CD4-positive, alpha-beta T cell treated with Interleukin-10 for 1 hour (primary cell): Measurements from ENCODE around the gene SF3B2.
"Not testable (repeated sequence)": the region's sequence is repeated elsewhere in the genome, so short reads cannot be mapped to it uniquely, and the experiment has no call there.

ENCODE experiments used
- DNase-seq: peaks from one replicate; pipeline ENCODE4 v3.0.0-alpha.2; 2020

SF3B2 gene

DNA sequence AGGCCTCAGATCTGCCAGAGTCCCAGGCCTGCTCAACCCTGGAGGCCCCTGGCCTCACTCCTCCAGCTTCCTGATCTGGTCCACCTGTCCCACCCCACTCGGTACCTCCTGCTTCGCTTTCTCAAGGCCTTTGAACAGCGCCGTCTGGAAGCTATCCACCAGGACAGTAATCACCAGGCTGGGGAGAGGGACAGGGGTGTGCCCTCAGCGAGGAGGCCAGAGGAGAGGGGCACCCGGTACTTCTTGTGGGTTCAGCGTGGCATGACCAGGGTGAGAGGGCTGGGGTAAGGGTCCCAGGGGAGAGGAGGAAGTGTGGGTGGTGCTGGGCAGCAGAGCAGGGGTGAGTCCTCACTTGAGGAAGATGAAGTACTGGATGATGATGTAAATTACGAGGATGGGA lies 32.0 kb upstream of the SF3B2 start:
- DNase-seq: no peak

DNA sequence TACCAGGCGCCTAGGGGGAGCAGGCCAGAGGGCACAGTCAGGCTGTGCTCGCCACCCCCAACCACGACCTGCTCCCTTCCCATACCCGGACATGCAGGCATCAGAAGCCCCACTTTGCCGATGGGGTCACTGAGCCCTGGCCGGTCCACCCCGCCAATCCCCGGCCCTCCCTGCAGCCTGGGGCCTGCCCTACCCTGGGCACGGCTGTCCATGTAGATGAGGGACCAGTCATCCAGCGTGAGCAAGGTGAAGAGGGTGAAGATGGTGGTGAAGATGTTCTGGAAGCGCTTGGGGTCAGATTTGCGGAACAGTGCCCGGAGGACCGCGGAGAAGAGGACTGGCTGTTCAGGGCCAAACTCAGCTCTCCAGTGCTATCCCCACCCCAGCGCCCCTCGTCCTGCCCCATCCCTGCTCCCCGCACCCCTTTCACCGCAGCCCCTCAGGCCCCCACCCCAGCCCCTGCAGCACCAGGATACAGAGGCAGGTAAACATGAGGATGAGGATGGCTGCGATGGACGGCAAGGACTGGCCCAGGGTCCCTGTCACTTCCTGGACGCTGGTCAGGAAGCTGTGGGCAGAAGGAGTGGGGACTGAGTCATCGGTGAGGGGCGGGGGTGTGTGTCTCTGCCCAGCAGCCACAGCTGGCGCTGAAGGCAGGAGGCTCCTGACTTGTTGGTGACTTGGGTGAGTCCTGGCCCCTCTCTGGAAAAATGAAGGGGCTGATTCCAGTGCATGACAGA lies 31.4 kb upstream of the SF3B2 start:
- DNase-seq: no peak

DNA sequence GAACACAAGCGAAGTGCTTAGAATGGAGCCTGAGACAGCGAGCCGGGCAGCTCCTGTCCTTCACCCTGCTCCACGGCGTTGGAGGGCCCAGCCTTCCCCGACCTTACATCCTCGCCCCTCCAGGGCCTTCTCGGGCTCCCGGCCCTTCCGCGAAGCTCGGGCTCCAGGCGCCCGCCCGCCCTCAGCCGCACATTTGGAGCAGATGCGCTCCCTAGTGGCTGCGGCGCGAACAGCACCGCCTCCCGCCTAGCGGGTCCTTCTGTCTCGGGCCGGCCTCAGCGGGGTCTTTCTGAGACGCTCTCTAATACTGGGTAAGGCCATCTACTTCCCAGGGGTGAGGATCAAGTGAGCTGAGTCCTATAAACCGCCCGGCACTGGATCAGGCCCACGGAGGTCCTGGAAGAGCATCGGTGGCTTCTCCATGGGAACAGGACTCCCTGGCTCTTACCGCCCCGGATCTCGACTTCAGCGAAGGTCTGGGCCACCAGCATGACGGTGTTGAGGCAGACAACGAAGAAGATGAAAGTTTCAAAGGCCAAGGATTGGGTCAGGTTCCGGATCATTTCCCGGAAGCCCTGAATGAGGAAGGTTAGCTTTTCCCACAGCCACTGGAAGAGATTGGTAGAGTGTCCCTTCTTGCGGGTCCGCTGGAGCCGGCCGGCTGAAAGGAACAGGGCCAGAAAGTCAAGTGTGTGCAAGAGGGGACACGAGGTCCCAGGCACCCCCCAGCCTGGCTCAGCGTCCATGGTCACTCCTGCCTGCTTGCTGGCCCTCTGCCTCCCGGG lies 29.6 kb upstream of the SF3B2 start:
- peak; percentile 76 for DNase-seq

DNA sequence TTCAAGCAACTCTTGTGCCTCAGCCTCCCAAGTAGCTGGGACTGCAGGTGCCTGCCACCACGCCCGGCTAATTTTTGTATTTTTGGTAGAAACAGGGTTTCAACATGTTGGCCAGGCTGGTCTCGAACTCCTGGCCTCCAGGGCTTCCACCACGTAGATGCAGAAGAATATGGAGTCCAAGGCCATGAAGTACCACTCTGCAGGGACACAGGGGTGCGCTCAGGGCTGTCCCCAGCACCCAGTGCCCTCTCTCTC lies 29.1 kb upstream of the SF3B2 start:
- not testable (repeated sequence) for DNase-seq

DNA sequence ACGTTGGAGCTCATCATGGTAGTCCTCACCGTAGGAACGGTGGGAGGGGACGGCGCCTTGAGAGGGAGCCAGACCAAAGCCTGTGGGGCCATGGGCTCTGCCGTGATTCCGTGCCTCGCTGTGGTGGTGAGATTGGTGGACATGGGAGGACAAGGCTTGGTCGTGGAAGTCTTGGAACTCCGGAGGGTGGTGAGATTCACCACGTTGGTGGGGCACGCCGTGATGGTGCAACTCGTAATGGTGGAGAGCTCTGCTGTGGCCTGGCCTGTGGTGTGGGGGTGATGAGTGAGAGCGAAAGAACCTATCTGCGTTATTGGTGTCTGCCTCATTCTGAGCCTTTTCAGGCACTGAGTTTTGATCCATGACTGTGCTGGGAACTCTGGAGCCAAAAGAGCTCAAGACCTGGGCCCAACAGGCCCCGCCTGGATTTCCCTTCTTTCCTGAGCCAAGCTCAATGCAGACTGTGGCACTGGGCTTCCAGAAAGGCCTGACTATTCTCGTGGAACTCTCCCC lies 26.1 kb upstream of the SF3B2 start, which contains the start of gene CATSPER1:
TSS of gene CATSPER1 (minus strand) at position 463 of the 513 bp plus-strand sequence. CDS start at position 363, 100 bp downstream.
- no peak for DNase-seq

DNA sequence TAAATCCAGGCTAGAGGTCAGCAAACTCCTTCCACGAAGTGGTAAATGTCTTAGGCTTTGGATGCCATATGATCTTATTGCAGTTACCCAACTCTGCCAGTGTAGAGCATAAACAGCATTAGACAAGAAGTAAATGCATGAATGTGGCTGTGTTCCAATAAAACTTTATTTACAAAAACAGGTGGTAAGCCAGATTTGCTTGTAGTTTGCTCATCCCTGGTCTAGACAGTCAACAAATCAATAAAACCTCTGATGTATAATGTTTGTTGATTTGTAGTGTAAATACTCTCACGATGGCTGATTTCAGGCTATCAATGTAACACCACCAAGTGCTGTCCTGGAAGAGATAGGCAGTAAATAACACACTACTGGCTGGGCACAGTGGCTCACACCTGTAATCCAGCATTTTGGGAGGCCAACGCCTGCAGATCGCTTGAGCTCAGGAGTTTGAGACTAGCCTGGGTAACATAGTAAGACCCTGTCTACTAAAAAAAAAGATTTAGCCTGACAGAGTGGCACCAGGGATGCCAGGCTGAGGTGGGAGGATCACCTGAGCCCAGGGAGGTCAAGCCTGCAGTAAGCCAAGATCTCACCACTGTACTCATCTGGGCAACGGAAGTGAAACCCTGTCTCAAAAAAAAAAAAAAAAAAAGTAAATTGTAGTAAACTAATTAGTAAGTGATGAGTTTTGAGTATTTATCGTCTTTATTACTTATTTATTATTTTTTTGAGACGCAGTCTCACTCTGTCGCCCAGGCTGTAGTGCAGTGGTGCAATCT lies 19.0 kb upstream of the SF3B2 start:
- no peak for DNase-seq

DNA sequence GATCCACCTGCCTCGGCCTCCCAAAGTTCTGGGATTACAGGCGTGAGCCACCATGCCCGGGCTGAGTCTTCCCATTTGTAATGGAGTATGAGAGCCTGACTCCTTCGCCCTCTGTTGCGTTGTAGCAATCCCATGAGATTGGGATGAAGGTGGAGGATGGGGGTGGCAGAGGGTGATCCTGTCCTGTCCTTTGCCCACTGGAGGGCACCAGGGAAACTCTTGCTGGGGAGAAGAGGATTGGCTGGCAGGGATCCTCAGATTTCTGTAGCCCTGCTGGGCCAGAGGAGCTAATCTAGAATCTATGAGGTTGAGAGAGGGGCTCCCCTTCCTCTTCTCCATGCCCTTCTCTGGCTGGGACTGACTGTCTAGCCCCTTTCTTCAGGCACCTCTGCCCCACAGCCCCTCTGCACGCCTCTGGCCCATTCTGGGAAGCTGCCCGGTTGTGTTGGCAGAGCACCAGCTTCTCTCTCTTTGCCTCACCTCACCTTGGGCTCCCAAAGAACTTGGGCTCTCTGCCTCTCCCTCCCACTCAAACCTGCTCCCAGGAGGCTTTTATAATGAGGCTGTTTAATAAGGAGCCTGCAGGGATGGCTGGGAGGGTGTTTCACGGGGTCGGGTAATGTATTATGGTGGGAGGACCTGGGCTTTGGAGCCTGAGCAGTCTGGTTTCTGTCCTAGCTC lies 16.4 kb upstream of the SF3B2 start:
- DNase-seq: no peak

DNA sequence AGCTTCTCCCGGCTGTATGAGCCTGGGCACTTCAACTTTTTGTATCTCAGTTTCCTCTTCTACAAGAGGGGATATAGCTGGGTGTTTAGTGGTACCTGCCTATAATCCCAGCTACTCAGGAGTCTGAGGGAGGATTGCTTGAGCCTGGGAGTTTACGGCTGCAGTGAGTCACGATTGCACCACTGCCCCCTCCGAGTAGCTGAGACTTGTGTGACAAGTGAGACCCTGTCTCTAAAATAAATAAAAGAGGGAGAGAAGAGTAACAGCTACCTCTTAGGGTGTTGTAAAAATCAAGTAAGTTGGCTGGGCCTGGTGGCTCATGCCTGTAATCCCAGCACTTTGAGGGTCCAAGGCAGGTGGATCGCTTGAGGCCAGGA lies 15.8 kb upstream of the SF3B2 start:
- no peak for DNase-seq

DNA sequence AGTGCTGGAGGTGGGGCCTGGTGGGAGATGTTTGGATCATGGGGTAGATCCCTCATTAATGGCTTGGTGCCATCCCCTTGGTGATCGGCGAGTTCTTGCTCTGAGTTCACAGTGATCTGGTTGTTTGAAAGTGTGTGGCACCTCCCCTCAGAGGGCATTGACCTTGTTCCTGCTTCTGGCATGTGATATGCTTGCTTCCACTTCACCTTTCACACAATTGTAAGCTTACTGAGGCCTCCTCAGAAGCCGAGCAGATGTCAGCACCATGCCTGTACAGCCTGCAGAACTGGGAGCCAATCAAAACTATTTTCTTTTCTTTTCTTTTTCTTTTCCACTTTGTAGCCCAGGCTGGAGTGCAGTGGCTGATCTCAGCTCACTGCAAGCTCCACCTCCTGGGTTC lies 14.8 kb upstream of the SF3B2 start:
- no peak for DNase-seq

DNA sequence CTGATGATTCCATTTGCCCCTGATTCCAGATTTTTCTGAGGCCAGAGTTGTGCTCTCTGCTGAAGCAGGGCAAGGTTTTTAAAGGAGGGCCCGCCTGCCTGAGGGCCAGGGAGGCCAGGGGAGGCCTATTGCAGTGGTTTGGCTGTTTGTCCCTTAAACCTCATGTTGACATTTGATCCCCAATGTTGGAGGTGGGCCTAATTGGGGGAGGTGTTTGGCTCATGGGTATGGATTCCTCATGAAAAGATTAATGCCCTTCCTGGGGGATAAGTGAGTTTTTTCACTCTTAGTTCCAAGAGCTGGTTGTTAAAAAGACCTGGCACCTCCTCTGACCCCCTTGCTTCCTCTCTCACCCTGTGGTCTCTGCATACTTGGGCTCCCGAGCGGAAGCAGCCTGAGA lies 12.4 kb upstream of the SF3B2 start:
- no peak for DNase-seq

DNA sequence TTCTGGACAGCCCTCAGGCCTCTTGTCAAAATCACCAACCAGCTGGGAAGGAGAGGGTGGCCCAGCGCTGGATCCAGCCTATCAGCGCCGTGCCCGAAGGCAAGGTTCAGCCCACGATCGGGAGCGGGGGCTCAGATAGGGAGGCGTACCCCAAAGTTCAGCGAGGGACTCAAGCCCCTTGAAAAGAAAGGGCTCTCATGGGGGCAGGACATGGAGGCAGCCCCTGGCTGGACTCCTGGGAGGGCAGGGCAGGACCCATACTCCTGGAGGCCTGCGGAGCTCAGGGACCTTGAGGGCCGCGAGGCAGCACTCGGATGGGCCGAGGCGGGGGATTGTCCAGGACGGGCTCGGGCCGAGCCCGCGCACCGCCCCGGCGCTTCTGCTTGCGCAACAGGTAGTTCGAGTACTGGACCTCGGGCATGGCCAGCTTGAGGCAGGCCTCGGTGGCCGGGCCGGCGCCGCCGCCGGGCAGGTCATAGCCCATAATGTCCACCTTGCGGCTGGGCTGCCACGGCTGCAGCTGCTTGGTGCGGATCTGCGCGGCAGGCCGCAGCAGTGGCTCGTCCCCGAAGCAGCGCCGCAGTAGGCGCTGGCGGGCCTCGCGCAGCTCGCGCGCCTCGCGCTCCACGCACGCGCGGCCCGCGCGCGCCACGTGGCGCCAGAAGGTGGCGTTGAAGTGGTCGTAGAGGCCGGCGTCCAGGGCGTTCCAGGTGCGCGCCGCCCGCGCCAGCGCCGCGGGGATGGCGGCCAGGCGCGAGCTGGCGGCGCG lies 9.8 kb upstream of the SF3B2 start:
- DNase-seq: no peak

DNA sequence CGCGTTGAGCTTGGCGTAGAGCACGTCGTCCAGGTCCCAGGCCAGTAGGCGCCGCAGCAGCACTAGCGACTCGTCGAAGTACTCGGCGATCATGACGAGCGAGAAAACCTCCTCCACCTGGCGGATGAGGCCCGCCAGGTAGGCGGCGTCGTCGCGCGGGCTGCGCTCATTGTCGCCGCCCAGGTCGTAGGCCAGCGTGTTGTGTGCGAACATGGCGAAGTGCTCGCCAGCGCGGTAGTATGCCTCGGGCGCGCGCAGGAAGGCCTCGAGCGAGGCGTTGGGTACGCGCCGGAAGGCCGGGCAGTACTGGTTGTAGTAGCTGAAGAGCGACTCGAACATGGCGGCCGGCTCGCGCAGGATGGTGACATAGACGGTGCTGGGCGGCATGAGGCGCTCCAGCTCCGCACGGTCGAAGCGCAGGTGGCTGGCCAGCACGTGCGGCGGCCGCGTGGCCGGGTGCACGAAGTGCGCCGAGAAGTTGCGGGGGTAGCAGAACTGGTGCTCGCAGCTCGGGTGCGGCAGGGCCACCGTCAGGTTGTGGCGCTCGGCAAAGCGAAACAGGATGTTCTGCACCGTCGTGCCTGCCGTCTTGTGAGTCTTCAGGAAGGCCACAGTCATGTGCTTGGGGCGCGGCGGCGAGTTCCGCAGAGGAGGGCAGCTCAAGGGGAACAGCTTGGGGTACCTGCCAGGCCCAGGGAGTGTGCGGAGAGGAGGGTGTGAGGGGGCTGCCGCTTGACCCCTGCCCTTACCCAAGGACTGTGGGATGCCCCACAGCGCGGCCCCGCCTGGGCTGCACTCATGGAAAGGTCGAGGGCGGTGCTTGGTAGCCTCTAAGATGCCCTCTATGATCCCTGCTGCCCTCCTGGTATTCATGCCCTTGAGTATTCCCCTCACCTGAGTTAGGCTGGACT lies 8.9 kb upstream of the SF3B2 start:
- no peak for DNase-seq

DNA sequence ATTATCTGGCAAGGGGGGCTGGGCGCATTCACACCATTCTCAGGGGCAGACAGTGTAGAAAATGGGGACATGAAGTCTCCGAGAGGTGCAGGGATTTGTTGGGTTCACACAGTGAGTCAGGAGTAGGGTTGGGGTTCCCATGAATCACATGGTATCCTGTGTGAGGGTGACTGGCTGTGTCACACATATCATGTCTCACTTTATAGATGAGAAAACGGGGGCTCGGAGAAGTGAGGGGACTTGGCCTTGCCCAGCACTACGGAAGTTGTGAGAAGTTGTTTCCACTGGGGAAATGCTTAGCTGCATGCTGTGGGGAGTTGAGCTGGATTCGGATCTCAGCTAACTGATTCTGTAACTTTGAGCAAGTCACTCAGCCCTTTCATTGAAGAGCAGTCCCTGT lies 7.4 kb upstream of the SF3B2 start:
- DNase-seq: peak; percentile 40

DNA sequence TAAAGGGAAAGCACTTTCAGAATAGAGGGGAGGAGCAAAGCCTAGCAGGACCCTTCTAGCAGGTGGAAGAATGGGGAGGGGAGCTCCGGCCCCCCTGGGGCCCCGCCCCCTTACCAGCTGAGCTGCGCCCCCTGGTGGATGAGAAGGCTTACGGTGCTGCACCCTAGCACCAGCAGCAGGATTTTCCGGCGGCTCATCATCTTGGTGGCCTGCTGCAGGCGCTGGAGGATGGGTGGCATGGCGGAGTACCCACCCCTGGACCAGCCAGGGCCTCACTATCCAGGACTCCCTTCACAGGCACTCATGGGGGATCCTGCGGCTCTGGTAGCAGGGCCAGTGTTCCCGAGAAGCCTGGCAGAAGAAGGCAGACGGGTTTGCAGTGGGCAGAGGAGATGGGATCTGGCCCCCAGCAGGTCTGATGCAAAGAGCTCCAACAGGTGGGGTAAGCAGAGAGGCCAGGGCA lies 7.0 kb upstream of the SF3B2 start:
- DNase-seq: peak; percentile 88

DNA sequence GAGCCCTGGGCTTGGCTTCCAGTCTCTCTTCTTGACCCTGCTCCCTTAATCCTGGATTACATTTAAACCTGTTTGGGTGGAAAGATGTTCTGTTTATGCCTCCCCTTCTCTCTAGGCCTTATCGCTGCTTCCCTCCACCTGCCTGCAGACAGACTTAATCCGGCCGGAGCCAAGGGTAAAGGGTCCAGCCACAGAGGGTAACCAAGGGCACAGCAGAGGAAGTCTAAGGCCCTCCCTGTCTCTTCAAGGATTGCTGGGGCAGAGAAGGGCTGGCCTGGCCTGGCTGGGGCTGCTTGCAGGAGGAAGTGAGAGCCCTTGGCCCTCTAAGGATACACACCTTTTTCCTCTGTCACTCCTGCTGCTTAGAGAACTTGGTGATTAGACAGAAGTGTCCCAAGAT lies 5.3 kb upstream of the SF3B2 start:
- DNase-seq: no peak

DNA sequence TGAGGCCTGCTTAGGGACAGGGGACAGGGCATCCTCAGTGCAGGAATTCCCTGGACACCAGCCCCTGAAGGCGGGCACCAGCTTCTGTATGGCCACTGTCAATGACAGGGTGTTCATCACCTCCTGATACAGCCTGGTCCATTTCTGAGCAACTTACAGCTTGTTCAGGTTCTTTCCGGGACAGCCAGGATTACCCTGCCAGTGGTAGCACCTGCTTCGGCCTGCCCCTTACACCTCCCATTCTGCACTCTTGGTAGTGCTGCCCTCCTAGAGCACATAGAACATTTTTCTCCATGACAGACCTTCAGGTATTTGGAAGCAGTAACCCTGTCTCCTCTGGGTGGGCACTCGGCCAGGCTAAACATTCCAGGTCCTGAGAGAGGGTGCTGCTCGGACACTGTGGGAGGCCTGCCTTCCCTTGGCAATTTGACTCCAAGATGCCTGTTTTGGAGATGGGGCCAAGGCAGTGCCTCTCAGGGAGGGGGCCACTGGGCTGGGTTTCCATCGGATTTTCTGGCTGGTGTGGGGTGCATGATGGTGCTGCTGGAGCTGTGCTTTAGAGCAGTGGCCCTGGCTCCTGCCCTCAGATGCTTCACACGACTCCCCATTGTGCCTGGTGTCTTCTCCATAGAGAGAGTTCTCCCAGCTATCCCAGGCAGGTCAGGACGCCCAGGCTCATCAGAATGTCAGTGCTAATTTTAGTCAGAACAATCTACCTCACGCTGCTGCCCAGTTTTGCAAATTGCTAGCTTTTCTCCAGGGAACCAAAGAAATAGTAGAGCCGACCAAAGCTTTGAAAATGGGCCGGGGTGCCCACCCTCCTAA lies 4.4 kb upstream of the SF3B2 start:
- no peak for DNase-seq

DNA sequence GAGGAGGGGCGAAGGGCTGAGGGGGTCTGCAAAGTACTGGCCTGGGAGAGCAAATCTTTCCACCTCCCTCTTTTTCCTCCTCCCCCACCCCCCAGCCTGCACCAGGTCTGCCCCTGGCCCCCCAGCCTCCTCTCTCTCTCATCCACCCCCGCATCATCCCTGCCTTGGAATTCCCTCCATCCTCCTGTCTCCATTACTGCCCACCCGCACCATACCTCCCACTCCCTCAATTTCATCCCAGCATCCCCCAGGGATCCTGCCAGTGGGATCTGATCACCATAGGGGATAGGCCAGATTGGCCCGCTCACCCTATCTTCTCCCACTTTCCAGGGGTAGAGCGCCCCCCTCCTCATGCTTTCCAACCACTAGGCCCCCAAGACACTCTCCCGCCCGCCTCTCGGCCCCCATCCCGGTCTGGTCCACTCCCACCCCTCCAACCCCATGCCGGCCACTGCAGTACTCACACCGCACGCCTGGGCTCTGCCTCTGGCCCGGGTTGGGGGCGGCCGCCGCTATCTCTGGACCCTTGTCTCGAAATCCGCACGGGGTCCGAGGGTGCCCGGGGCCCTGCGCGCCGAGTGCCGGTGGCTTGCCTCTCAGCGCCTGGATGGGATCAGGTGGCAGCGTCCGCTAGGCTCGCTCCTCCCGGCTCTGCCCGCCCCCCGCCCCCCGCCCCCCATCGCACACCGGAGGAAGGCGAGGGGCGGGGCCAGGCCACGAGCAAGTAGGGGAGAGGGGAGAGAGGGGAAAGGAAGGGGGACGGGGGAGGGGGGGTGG lies 3.4 kb upstream of the SF3B2 start, which contains the start of gene GAL3ST3:
TSS of gene GAL3ST3 (minus strand) at position 615 of the 777 bp plus-strand sequence. CDS start 3,746 bp downstream, outside the sequence.
- DNase-seq: no peak

DNA sequence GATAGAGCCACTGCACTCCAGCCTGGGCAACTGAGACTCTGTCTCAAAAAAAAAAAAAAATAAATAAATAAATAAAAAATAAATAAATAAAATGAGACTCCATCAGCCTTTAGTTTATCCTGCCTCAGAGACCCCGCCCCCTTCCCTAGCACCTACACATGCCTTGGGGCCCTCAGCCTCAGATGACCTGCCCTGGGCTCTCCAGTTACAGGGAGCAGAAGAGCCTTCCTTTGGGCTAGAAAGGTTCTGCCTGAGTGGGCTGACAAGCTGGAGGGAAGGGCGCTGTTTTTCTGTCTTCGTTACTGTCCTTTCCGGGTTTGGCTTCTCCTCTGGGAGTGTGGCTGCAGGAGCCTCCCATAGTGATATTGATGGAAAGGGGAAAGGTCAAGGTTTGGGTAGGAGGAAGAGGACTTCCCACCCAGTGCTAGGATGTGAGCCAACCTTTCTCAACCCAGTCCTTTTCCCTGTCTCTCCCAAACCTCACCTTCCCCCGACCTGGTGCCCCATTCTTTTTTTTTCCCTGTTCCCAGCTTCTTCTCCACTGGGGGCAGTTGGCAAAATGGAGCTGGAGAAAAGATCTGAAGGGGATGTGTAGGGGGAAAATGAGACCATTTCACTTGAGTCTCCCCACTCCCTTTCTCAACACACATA lies 1.5 kb upstream of the SF3B2 start:
- no peak for DNase-seq

DNA sequence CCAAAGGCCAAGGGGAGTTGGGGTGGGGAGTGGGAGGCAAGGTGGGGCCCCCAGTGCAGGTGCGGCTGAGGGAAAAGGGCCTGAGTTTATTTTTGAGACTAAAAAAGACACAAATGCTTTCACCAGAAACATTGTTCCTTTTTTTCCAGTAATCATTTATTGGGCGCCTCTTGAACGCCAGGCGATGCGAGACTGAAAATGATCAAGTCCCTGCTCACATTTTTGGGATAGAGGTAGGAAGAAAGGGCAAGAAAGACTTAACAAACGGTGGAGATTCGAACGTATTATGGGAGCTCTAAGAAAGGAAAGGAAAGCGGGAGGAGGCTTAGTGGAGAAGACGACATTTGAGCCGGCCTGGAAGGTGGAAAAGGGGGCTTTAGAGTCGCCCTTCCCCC lies 796 bp upstream of the SF3B2 start:
- peak; percentile 6 for DNase-seq
